Coronary artery (tissue), 2 donors: Measurements from ENCODE around the gene TASP1.
"Not testable (repeated sequence)": the region's sequence is repeated elsewhere in the genome, so short reads cannot be mapped to it uniquely, and the experiment has no call there.

Experiments
- DNase-seq: peaks from one replicate; pipeline ENCODE4 v3.0.0-alpha.2; 2017; ENCODE audit warnings: low spot score
- H3K27ac ChIP-seq, 2 donors: fragments of 200-600 bp; sonication (generic); one replicate each; pipeline ENCODE4 v1.5.1; 2016 to 2019
- H3K4me3 ChIP-seq: fragments of 200-600 bp; sonication (generic); 2 replicates; pipeline ENCODE4 v1.5.1; 2016; ENCODE audit warnings: mild to moderate bottlenecking, moderate library complexity
- CTCF ChIP-seq: fragments of 200-600 bp; sonication (generic); IDR thresholded peaks from one replicate; pipeline ENCODE4 v1.5.1; 2019; ENCODE audit warnings: antibody characterized with exemption

TASP1 gene

GRCh38 chr20:13665709-13666395 is 27.1 kb upstream of the TASP1 start:
- H3K27ac ChIP-seq: no peak overlapping the region
- TF ChIP-seq CTCF: no peak
- no peak overlapping the region for H3K4me3 ChIP-seq
- DNase-seq: no peak

- Histone ChIP-seq H3K4me3 (peak overlapping the region; percentile 12), H3K27ac (no peak overlapping the region)
- TF ChIP-seq CTCF: no peak
- DNase-seq: no peak
These were observed 22.4 kb upstream of the TASP1 start for GRCh38 chr20:13661070-13661685.

GRCh38 chr20:13659288-13659687 is 20.6 kb upstream of the TASP1 start:
- DNase-seq: no peak
- TF ChIP-seq CTCF: no peak
- no peak overlapping the region for H3K4me3 ChIP-seq
- no peak overlapping the region for H3K27ac ChIP-seq

GRCh38 chr20:13658060-13658459 is 19.3 kb upstream of the TASP1 start:
- H3K27ac ChIP-seq, DNase-seq, H3K4me3 ChIP-seq: not testable (repeated sequence)

- DNase-seq: no peak
- TF ChIP-seq CTCF: no peak
- no peak overlapping the region for H3K27ac ChIP-seq
- H3K4me3 ChIP-seq: no peak overlapping the region
These were observed 18.1 kb upstream of the TASP1 start for GRCh38 chr20:13656721-13657368.

- H3K4me3 ChIP-seq: no peak overlapping the region
- no peak overlapping the region for H3K27ac ChIP-seq
- no peak for TF ChIP-seq CTCF
- no peak for DNase-seq
These were observed 15.8 kb upstream of the TASP1 start for GRCh38 chr20:13654463-13655023.

- TF ChIP-seq CTCF: no peak
- no peak for DNase-seq
- Histone ChIP-seq H3K27ac (no peak overlapping the region), H3K4me3 (no peak overlapping the region)
These were observed 11.7 kb upstream of the TASP1 start for GRCh38 chr20:13650474-13650873.
